Erythroblast (primary cell): ENCODE data around the gene WDR48.

Source experiments
- GATA1 ChIP-seq: IDR thresholded peaks from 2 replicates; pipeline ENCODE4 v1.6.1; 2011; ENCODE audit warnings: low read depth, mild to moderate bottlenecking, control low read depth, low read length, moderate library complexity
- POLR2A ChIP-seq: IDR thresholded peaks from 2 replicates; pipeline ENCODE4 v1.6.1; 2011; ENCODE audit warnings: mild to moderate bottlenecking, low read length

GRCh38 chr3:39112535-39112934, 60.7 kb downstream of the WDR48 start:
- TF ChIP-seq POLR2A (no peak), GATA1 (no peak)
